ENCODE results near the gene FAM171A1. TPM values are rescaled to one million over a fixed set of nuclear protein-coding genes. Genes with fewer than 3 reads are reported as not detected.
"Not testable (repeated sequence)": the region's sequence is repeated elsewhere in the genome, so short reads cannot be mapped to it uniquely, and the experiment has no call there.

The FAM171A1 gene
- total RNA-seq, 1 donor from 2014 or later: not detected

GRCh38 chr10:15408557-15408956 is 37.5 kb upstream of the FAM171A1 start:
- H3K4me1 Mint-ChIP-seq: no peaks in the 10 kb centered on the region
- H3K9me3 Mint-ChIP-seq: peaks cover 8% of the 10 kb centered on the region
- no peaks in the 10 kb centered on the region for H3K36me3 Mint-ChIP-seq (ENCODE audit: low read depth)
- no peak overlapping the region for H3K27ac Mint-ChIP-seq
- TF ChIP-seq CTCF (IDR thresholded peaks at IDR 0.05): no peak
- intact Hi-C loops (cut with micrococcal nuclease): no loop called here
- ATAC-seq (ENCODE audit: low read depth): no peak
- peaks cover 8% of the 10 kb centered on the region for H3K27me3 Mint-ChIP-seq
- H3K4me3 Mint-ChIP-seq: no peak overlapping the region
- no peak for DNase-seq
- ChIA-PET CTCF (no interaction called here), POLR2A (no interaction called here)

- no peak for TF ChIP-seq CTCF (IDR thresholded peaks at IDR 0.05)
Measured at GRCh38 chr10:15405319-15405718, 34.2 kb upstream of the FAM171A1 start.

GRCh38 chr10:15401382-15401781 is 30.3 kb upstream of the FAM171A1 start:
- no peak for ATAC-seq (ENCODE audit: low read depth)
- POLR2A ChIA-PET: no interaction called here
- intact Hi-C loops (cut with micrococcal nuclease): no loop called here
- Mint-ChIP-seq H3K4me1 (no peaks in the 10 kb centered on the region), H3K4me3 (no peak overlapping the region), H3K36me3 (ENCODE audit: low read depth) (no peaks in the 10 kb centered on the region), H3K9me3 (peaks cover 14% of the 10 kb centered on the region), H3K27me3 (peaks cover 2% of the 10 kb centered on the region), H3K27ac (no peak overlapping the region)
- CTCF ChIA-PET: no interaction called here
- TF ChIP-seq CTCF (IDR thresholded peaks at IDR 0.05): no peak
- no peak for DNase-seq

More at GRCh38 chr10:15405319-15405718, 34.2 kb upstream of the FAM171A1 start:
- Mint-ChIP-seq H3K36me3 (ENCODE audit: low read depth) (no peaks in the 10 kb centered on the region), H3K9me3 (peaks cover 10% of the 10 kb centered on the region), H3K4me3 (no peak overlapping the region), H3K27ac (no peak overlapping the region), H3K27me3 (peaks cover 8% of the 10 kb centered on the region), H3K4me1 (no peaks in the 10 kb centered on the region)
- ChIA-PET POLR2A (no interaction called here), CTCF (no interaction called here)
- DNase-seq (no peak), ATAC-seq (ENCODE audit: low read depth) (no peak)
- intact Hi-C loops (cut with micrococcal nuclease): no loop called here

- intact Hi-C loops (cut with micrococcal nuclease); H3K4me1 Mint-ChIP-seq; DNase-seq; CTCF ChIA-PET; ATAC-seq (ENCODE audit: low read depth); H3K36me3 Mint-ChIP-seq (ENCODE audit: low read depth); H3K27me3 Mint-ChIP-seq; POLR2A ChIA-PET; H3K27ac Mint-ChIP-seq; H3K4me3 Mint-ChIP-seq: not testable (repeated sequence)
- peaks cover 14% of the 10 kb centered on the region for H3K9me3 Mint-ChIP-seq
Measured at GRCh38 chr10:15400461-15400860, 29.4 kb upstream of the FAM171A1 start.

- Mint-ChIP-seq H3K27ac (no peak overlapping the region), H3K27me3 (peaks cover 2% of the 10 kb centered on the region), H3K36me3 (ENCODE audit: low read depth) (no peaks in the 10 kb centered on the region), H3K9me3 (peaks cover 10% of the 10 kb centered on the region), H3K4me3 (no peak overlapping the region), H3K4me1 (no peaks in the 10 kb centered on the region)
- DNase-seq (no peak), ATAC-seq (ENCODE audit: low read depth) (no peak)
- ChIA-PET CTCF (no interaction called here), POLR2A (no interaction called here)
- no peak for TF ChIP-seq CTCF (IDR thresholded peaks at IDR 0.05)
- intact Hi-C loops (cut with micrococcal nuclease): no loop called here
Measured at GRCh38 chr10:15399060-15399661, 28.1 kb upstream of the FAM171A1 start.

- Mint-ChIP-seq H3K4me1 (no peaks in the 10 kb centered on the region), H3K27me3 (peaks cover 6% of the 10 kb centered on the region), H3K4me3 (no peak overlapping the region), H3K9me3 (peaks cover 4% of the 10 kb centered on the region), H3K36me3 (ENCODE audit: low read depth) (no peaks in the 10 kb centered on the region), H3K27ac (no peak overlapping the region)
- TF ChIP-seq CTCF (IDR thresholded peaks at IDR 0.05): no peak
- intact Hi-C loops (cut with micrococcal nuclease): no loop called here
- POLR2A ChIA-PET: no interaction called here
- CTCF ChIA-PET: no interaction called here
- no peak for DNase-seq
- no peak for ATAC-seq (ENCODE audit: low read depth)
Measured at GRCh38 chr10:15395935-15396334, 24.8 kb upstream of the FAM171A1 start.

Data from activated B cell treated with CpG ODN at 0.5 μM for 24 hours (primary cell).